IPS-NIHi7 (cell line): ENCODE results near the gene SOCS2.

Experiments used
- DNase-seq: peaks from one replicate; pipeline ENCODE4 v3.0.0; 2012; ENCODE audit warnings: mixed read lengths; ENCODE audit errors: extremely low spot score

SOCS2 gene

GRCh38 chr12:93567174-93567573 is 5.3 kb upstream of the SOCS2 start:
- DNase-seq: no peak

- no peak for DNase-seq
Observed at GRCh38 chr12:93568091-93568490, 4.4 kb upstream of the SOCS2 start.

- no peak for DNase-seq
Observed at GRCh38 chr12:93569301-93569655, 3.2 kb upstream of the SOCS2 start.

GRCh38 chr12:93569656-93570551 is 2.6 kb upstream of the SOCS2 start:
- DNase-seq: peak; percentile 94

- peak; percentile 89 for DNase-seq
Observed at GRCh38 chr12:93570552-93571364, 1.7 kb upstream of the SOCS2 start.

GRCh38 chr12:93571365-93571924 is 1.0 kb upstream of the SOCS2 start:
- DNase-seq: peak; percentile 73

- DNase-seq: peak; percentile 40
Observed at GRCh38 chr12:93572712-93573551, 457 bp downstream of the SOCS2 start.

- no peak for DNase-seq
Observed at GRCh38 chr12:93573552-93574223, 1.2 kb downstream of the SOCS2 start.

GRCh38 chr12:93577222-93577621 is 4.7 kb downstream of the SOCS2 start:
- DNase-seq: no peak

- no peak for DNase-seq
Observed at GRCh38 chr12:93578221-93578620, 5.7 kb downstream of the SOCS2 start.

- no peak for DNase-seq
Observed at GRCh38 chr12:93580682-93581081, 8.2 kb downstream of the SOCS2 start.

- DNase-seq: no peak
Observed at GRCh38 chr12:93581370-93581769, 8.9 kb downstream of the SOCS2 start.

GRCh38 chr12:93582351-93582750 is 9.9 kb downstream of the SOCS2 start:
- no peak for DNase-seq

- peak; percentile 18 for DNase-seq
Observed at GRCh38 chr12:93583627-93584392, 11.3 kb downstream of the SOCS2 start.

GRCh38 chr12:93585247-93585646 is 12.8 kb downstream of the SOCS2 start:
- DNase-seq: no peak

- no peak for DNase-seq
Observed at GRCh38 chr12:93587611-93588010, 15.1 kb downstream of the SOCS2 start.

- no peak for DNase-seq
Observed at GRCh38 chr12:93589081-93589480, 16.6 kb downstream of the SOCS2 start.

- peak; percentile 39 for DNase-seq
Observed at GRCh38 chr12:93591137-93591868, 18.8 kb downstream of the SOCS2 start.

GRCh38 chr12:93592641-93593406 is 20.3 kb downstream of the SOCS2 start:
- DNase-seq: no peak
